Measurements from ENCODE around the gene GMDS. TPM values are rescaled to one million over a fixed set of nuclear protein-coding genes. Genes with fewer than 3 reads are reported as not detected.

GMDS gene
- total and polyA plus RNA-seq, 2 of the 13 experiments (the other 11 are each of a cell fraction or from before 2014, with no cell fraction given), result 64.4 to 112 TPM

DNA sequence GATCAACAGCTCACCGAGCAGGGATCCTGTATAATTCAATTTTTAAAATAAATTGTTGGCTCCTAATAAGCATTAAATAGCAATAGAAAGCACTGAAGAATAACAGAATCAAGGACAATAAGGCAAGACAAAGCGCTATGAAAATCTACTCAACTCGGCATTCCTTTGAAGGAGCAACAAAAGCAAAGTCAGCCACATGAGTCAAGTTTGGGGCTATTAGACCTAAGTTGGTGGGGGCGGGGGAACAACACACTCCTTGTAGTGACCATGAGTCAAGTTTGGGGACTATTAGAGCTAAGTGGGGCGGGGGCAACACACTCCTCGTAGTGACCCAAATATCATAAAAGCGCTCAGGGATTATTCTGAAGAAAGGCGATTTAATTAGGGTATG lies 515.7 kb downstream of the GMDS start:
- intact Hi-C loops (cut with micrococcal nuclease; ENCODE audit: unreplicated experiment), result no loop called here
- CTCF ChIA-PET (ENCODE audit: low intra/inter-chr PET ratio, low total read pairs), result no interaction called here

More for the DNA sequence above, 515.7 kb downstream of the GMDS start:
- H3K4me1 ChIP-seq (ENCODE audit: insufficient read depth, low read length), result no peaks in the 10 kb centered on the region
- no peak overlapping the region for H3K9ac ChIP-seq (ENCODE audit: insufficient read depth, low read depth, low read length)
- TF ChIP-seq ZNF484 (CRISPR knock-in tag; IDR thresholded peaks at IDR 0.05; ENCODE audit: borderline replicate concordance, low read depth) (no peak), YY1 (IDR thresholded peaks at IDR 0.05; ENCODE audit: insufficient read depth, insufficient replicate concordance, low read depth, low read length) (no peak), SIX1 (CRISPR knock-in tag; IDR thresholded peaks at IDR 0.05; ENCODE audit: borderline replicate concordance) (no peak), ZNF317 (CRISPR knock-in tag; IDR thresholded peaks at IDR 0.05) (no peak), PAX8 (CRISPR knock-in tag; IDR thresholded peaks at IDR 0.05; ENCODE audit: borderline replicate concordance) (no peak), HCFC1 (IDR thresholded peaks at IDR 0.05; ENCODE audit: low read depth, low read length) (no peak), RELA (CRISPR knock-in tag; IDR thresholded peaks at IDR 0.05) (no peak), TBP (CRISPR knock-in tag; IDR thresholded peaks at IDR 0.05) (no peak)
- TF ChIP-seq, protein P1, sequence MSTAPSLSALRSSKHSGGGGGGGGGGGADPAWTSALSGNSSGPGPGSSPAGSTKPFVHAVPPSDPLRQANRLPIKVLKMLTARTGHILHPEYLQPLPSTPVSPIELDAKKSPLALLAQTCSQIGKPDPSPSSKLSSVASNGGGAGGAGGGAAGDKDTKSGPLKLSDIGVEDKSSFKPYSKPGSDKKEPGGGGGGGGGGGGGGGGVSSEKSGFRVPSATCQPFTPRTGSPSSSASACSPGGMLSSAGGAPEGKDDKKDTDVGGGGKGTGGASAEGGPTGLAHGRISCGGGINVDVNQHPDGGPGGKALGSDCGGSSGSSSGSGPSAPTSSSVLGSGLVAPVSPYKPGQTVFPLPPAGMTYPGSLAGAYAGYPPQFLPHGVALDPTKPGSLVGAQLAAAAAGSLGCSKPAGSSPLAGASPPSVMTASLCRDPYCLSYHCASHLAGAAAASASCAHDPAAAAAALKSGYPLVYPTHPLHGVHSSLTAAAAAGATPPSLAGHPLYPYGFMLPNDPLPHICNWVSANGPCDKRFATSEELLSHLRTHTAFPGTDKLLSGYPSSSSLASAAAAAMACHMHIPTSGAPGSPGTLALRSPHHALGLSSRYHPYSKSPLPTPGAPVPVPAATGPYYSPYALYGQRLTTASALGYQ (CRISPR knock-in tag; IDR thresholded peaks at IDR 0.05), result no peak
- TF ChIP-seq, protein P2, sequence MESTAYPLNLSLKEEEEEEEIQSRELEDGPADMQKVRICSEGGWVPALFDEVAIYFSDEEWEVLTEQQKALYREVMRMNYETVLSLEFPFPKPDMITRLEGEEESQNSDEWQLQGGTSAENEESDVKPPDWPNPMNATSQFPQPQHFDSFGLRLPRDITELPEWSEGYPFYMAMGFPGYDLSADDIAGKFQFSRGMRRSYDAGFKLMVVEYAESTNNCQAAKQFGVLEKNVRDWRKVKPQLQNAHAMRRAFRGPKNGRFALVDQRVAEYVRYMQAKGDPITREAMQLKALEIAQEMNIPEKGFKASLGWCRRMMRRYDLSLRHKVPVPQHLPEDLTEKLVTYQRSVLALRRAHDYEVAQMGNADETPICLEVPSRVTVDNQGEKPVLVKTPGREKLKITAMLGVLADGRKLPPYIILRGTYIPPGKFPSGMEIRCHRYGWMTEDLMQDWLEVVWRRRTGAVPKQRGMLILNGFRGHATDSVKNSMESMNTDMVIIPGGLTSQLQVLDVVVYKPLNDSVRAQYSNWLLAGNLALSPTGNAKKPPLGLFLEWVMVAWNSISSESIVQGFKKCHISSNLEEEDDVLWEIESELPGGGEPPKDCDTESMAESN (CRISPR knock-in tag; conservative IDR thresholded peaks at IDR 0.05), result no peak
- POLR2A ChIA-PET, result no interaction called here
- H3K9me3 ChIP-seq (ENCODE audit: low read length), result no peaks in the 10 kb centered on the region
- no peaks in the 10 kb centered on the region for H3K27me3 ChIP-seq (ENCODE audit: control insufficient read depth in 1 of 2, insufficient read depth in 2 of 2, low read length in 2 of 2)
- no peaks in the 10 kb centered on the region for H4K20me1 ChIP-seq (ENCODE audit: insufficient read depth, low read length)
- FAIRE-seq (no peak), ATAC-seq (no peak), DNase-seq (ENCODE audit: low spot score) (no peak)
- 96% methylated on average over 8 of the region's 8 CpGs for WGBS (ENCODE audit: low lambda C conversion rate)
- no TSS peak for BruUV-seq (replicated peaks)
- H3K4me3 ChIP-seq (replicated peaks in 1 of 3; ENCODE audit: insufficient read depth in 1 of 3, low read depth in 2 of 3, low read length in 3 of 3), result no peak overlapping the region
- H2AFZ ChIP-seq (ENCODE audit: low read length), result no peak overlapping the region
- no peak overlapping the region for H3K27ac ChIP-seq (ENCODE audit: extremely low read length, insufficient read depth, low read length)
- H3K4me2 ChIP-seq (ENCODE audit: low read depth, low read length), result no peak overlapping the region
- H3K79me2 ChIP-seq (ENCODE audit: insufficient read depth, low read length), result no peaks in the 10 kb centered on the region
- in situ Hi-C loops (cut with HindIII; ENCODE audit: extremely low pct_ligation_motif_present, low pct_unique_long_range_greater_than_20kb), result no loop called here
- H3K36me3 ChIP-seq (replicated peaks in 1 of 2; ENCODE audit: control insufficient read depth in 1 of 2, insufficient read depth in 2 of 2, low read length in 2 of 2), result peaks cover 6 to 27% of the 10 kb centered on the region in 2 experiments; a peak in 4 of 5 replicates
